GM18520 (cell line): Measurements from ENCODE around the gene HSH2D.

Source experiments
- ATAC-seq: cut with Tn5 transposase; IDR thresholded peaks from one replicate; pipeline ENCODE4 v1.9.1; 2021; ENCODE audit not compliant: unreplicated experiment

HSH2D gene

GRCh38 chr19:16119075-16119857, 24.2 kb upstream of the HSH2D start:
- ATAC-seq = peak; percentile 25

GRCh38 chr19:16121141-16121540, 22.3 kb upstream of the HSH2D start:
- ATAC-seq = no peak

GRCh38 chr19:16121967-16122366, 21.5 kb upstream of the HSH2D start:
- no peak for ATAC-seq

- ATAC-seq = no peak
Measured at GRCh38 chr19:16124953-16125352, 18.5 kb upstream of the HSH2D start.

- no peak for ATAC-seq
Measured at GRCh38 chr19:16125737-16126495, 17.6 kb upstream of the HSH2D start.

GRCh38 chr19:16127080-16127479, 16.4 kb upstream of the HSH2D start:
- no peak for ATAC-seq

GRCh38 chr19:16127776-16128371, 15.6 kb upstream of the HSH2D start:
- ATAC-seq = no peak

GRCh38 chr19:16131648-16132047, 11.8 kb upstream of the HSH2D start:
- no peak for ATAC-seq

GRCh38 chr19:16133818-16134217, 9.7 kb upstream of the HSH2D start:
- no peak for ATAC-seq

GRCh38 chr19:16134510-16134909, 9.0 kb upstream of the HSH2D start:
- ATAC-seq = no peak

- no peak for ATAC-seq
Measured at GRCh38 chr19:16135430-16136127, 7.9 kb upstream of the HSH2D start.

- no peak for ATAC-seq
Measured at GRCh38 chr19:16136185-16136999, 7.1 kb upstream of the HSH2D start.

- ATAC-seq = no peak
Measured at GRCh38 chr19:16139752-16140151, 3.7 kb upstream of the HSH2D start.

GRCh38 chr19:16141043-16141442, 2.4 kb upstream of the HSH2D start:
- peak; percentile 36 for ATAC-seq

GRCh38 chr19:16142032-16142580, 1.4 kb upstream of the HSH2D start:
- no peak for ATAC-seq

- ATAC-seq = no peak
Measured at GRCh38 chr19:16144216-16144581, 714 bp downstream of the HSH2D start.

- no peak for ATAC-seq
Measured at GRCh38 chr19:16146112-16146511, 2.6 kb downstream of the HSH2D start.

- ATAC-seq = no peak
Measured at GRCh38 chr19:16148443-16149229, 5.2 kb downstream of the HSH2D start.

GRCh38 chr19:16153582-16154336, 10.3 kb downstream of the HSH2D start:
- no peak for ATAC-seq
